Astrocyte (in vitro differentiated cells and primary cell): ENCODE results near the gene GLTPD2. TPM values are rescaled to one million over a fixed set of nuclear protein-coding genes. Genes with fewer than 3 reads are reported as not detected.
A peak's percentile ranks its signal among the peaks of the same experiment; 100 is the strongest.

Experiments
- DNase-seq: peaks from one replicate; pipeline ENCODE4 v3.0.0-alpha.2; 2010; ENCODE audit warnings: low read depth
- FAIRE-seq: peaks from 2 replicates; lab custom pipeline; 2011; peaks lifted over from hg19 to GRCh38; lab: Jason Lieb, UNC
- H2AFZ ChIP-seq: 2 replicates; pipeline ENCODE4 v1.6.0; 2012; ENCODE audit warnings: low read depth, low read length, inconsistent platforms
- H3K27ac ChIP-seq: 2 replicates; pipeline ENCODE4 v1.5.1; 2011; ENCODE audit warnings: low read depth, low read length, inconsistent platforms
- H3K27me3 ChIP-seq: 2 replicates; pipeline ENCODE4 v1.6.0; 2011; ENCODE audit warnings: low read length, inconsistent platforms; ENCODE audit not compliant: insufficient read depth
- H3K36me3 ChIP-seq: 2 replicates; pipeline ENCODE4 v1.5.1; 2011; ENCODE audit warnings: low read length, inconsistent platforms; ENCODE audit not compliant: insufficient read depth
- H3K4me1 ChIP-seq: 2 replicates; pipeline ENCODE4 v1.5.1; 2011; ENCODE audit warnings: low read length, inconsistent platforms; ENCODE audit not compliant: insufficient read depth
- H3K4me2 ChIP-seq: 2 replicates; pipeline ENCODE4 v1.6.0; 2012; ENCODE audit warnings: low read length, inconsistent platforms
- H3K4me3 ChIP-seq: 2 replicates; pipeline ENCODE4 v1.5.1; 2011; ENCODE audit warnings: low read depth, mild to moderate bottlenecking, low read length, inconsistent platforms; ENCODE audit not compliant: insufficient read depth
- H3K79me2 ChIP-seq: 2 replicates; pipeline ENCODE4 v1.6.0; 2012; ENCODE audit warnings: mild to moderate bottlenecking, low read length, inconsistent platforms; ENCODE audit not compliant: insufficient read depth
- H3K9ac ChIP-seq: 2 replicates; pipeline ENCODE4 v1.6.0; 2012; ENCODE audit warnings: mild to moderate bottlenecking, low read length, inconsistent platforms
- H3K9me3 ChIP-seq: 2 replicates; pipeline ENCODE4 v1.5.1; 2012; ENCODE audit warnings: low read depth, mild to moderate bottlenecking, low read length, inconsistent platforms; ENCODE audit not compliant: insufficient read depth
- H4K20me1 ChIP-seq: 2 replicates; pipeline ENCODE4 v1.6.0; 2012; ENCODE audit warnings: low read length, inconsistent platforms; ENCODE audit not compliant: insufficient read depth
- H3K27ac Mint-ChIP-seq: one replicate; pipeline ENCODE4 v1.8.0; 2021; ENCODE audit warnings: mild to moderate bottlenecking, mixed read lengths; ENCODE audit not compliant: unreplicated experiment
- H3K27me3 Mint-ChIP-seq: one replicate; pipeline ENCODE4 v1.8.0; 2021; ENCODE audit warnings: low read depth, mixed read lengths; ENCODE audit not compliant: unreplicated experiment
- H3K36me3 Mint-ChIP-seq: one replicate; pipeline ENCODE4 v1.8.0; 2021; ENCODE audit warnings: low read depth, mixed read lengths; ENCODE audit not compliant: unreplicated experiment
- H3K4me1 Mint-ChIP-seq: one replicate; pipeline ENCODE4 v1.8.0; 2021; ENCODE audit warnings: low read depth, mixed read lengths; ENCODE audit not compliant: unreplicated experiment
- H3K4me3 Mint-ChIP-seq: one replicate; pipeline ENCODE4 v1.8.0; 2021; ENCODE audit warnings: mild to moderate bottlenecking, moderate library complexity, mixed read lengths; ENCODE audit not compliant: unreplicated experiment
- H3K9me3 Mint-ChIP-seq: one replicate; pipeline ENCODE4 v1.8.0; 2021; ENCODE audit warnings: mild to moderate bottlenecking, mixed read lengths; ENCODE audit not compliant: unreplicated experiment
- EZH2 ChIP-seq: IDR thresholded peaks from 2 replicates; pipeline ENCODE4 v1.6.1; 2012; ENCODE audit warnings: mild to moderate bottlenecking, low read length, inconsistent platforms; ENCODE audit not compliant: insufficient read depth
- total RNA-seq: library from RNA; stranded (reverse); gene quantifications from 2 replicates; pipeline ENCODE4 v1.2.1, GENCODE V29; 2021
- TF ChIP-seq, protein P1 (sequence below): IDR thresholded peaks from 2 replicates; pipeline ENCODE4 v1.5.1; 2011; ENCODE audit warnings: low read depth, mild to moderate bottlenecking, inconsistent platforms, low read length, moderate library complexity; ENCODE audit not compliant: insufficient read depth

Gene GLTPD2
- total RNA-seq, 1 donor from 2014 or later = not detected

- peaks cover 50% of the 10 kb centered on the region for H3K27me3 Mint-ChIP-seq
- Histone ChIP-seq H4K20me1 (no peaks in the 10 kb centered on the region), H2AFZ (no peak overlapping the region), H3K9ac (no peak overlapping the region), H3K4me2 (no peak overlapping the region), H3K27me3 (peaks cover 26% of the 10 kb centered on the region), H3K9me3 (no peaks in the 10 kb centered on the region), H3K27ac (no peak overlapping the region), H3K4me3 (no peak overlapping the region), H3K36me3 (no peaks in the 10 kb centered on the region), H3K79me2 (no peaks in the 10 kb centered on the region), H3K4me1 (no peaks in the 10 kb centered on the region)
- H3K4me3 Mint-ChIP-seq = no peak overlapping the region
- no peak for DNase-seq
- no peaks in the 10 kb centered on the region for H3K36me3 Mint-ChIP-seq
- no peaks in the 10 kb centered on the region for H3K9me3 Mint-ChIP-seq
- no peak for FAIRE-seq
- TF ChIP-seq, protein P1, sequence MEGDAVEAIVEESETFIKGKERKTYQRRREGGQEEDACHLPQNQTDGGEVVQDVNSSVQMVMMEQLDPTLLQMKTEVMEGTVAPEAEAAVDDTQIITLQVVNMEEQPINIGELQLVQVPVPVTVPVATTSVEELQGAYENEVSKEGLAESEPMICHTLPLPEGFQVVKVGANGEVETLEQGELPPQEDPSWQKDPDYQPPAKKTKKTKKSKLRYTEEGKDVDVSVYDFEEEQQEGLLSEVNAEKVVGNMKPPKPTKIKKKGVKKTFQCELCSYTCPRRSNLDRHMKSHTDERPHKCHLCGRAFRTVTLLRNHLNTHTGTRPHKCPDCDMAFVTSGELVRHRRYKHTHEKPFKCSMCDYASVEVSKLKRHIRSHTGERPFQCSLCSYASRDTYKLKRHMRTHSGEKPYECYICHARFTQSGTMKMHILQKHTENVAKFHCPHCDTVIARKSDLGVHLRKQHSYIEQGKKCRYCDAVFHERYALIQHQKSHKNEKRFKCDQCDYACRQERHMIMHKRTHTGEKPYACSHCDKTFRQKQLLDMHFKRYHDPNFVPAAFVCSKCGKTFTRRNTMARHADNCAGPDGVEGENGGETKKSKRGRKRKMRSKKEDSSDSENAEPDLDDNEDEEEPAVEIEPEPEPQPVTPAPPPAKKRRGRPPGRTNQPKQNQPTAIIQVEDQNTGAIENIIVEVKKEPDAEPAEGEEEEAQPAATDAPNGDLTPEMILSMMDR = no peak
- no peak for TF ChIP-seq EZH2
- H3K4me1 Mint-ChIP-seq = no peaks in the 10 kb centered on the region
- no peak overlapping the region for H3K27ac Mint-ChIP-seq
Observed at GRCh38 chr17:4777969-4778760, 10.6 kb upstream of the GLTPD2 start.

- no peaks in the 10 kb centered on the region for H3K36me3 Mint-ChIP-seq
- no peaks in the 10 kb centered on the region for H3K79me2 ChIP-seq
- H3K27ac ChIP-seq = no peak overlapping the region
- H4K20me1 ChIP-seq = no peaks in the 10 kb centered on the region
- TF ChIP-seq, protein P1 = no peak
- no peak for TF ChIP-seq EZH2
- H3K27me3 Mint-ChIP-seq = peaks cover 45% of the 10 kb centered on the region
- H3K4me2 ChIP-seq = no peak overlapping the region
- DNase-seq = no peak
- H3K27me3 ChIP-seq = peaks cover 35% of the 10 kb centered on the region
- no peaks in the 10 kb centered on the region for H3K9me3 ChIP-seq
- H3K27ac Mint-ChIP-seq = no peak overlapping the region
- no peaks in the 10 kb centered on the region for H3K36me3 ChIP-seq
- H2AFZ ChIP-seq = no peak overlapping the region
- H3K4me1 Mint-ChIP-seq = no peaks in the 10 kb centered on the region
- H3K9ac ChIP-seq = no peak overlapping the region
- no peak for FAIRE-seq
- no peak overlapping the region for H3K4me3 Mint-ChIP-seq
- H3K9me3 Mint-ChIP-seq = no peaks in the 10 kb centered on the region
- H3K4me3 ChIP-seq = no peak overlapping the region
- peaks cover 3% of the 10 kb centered on the region for H3K4me1 ChIP-seq
Observed at GRCh38 chr17:4780325-4780955, 8.3 kb upstream of the GLTPD2 start.

GRCh38 chr17:4782652-4783051 lies 6.1 kb upstream of the GLTPD2 start:
- no peak overlapping the region for H3K27ac ChIP-seq
- FAIRE-seq = no peak
- Mint-ChIP-seq H3K9me3 (no peaks in the 10 kb centered on the region), H3K4me1 (no peaks in the 10 kb centered on the region), H3K36me3 (no peaks in the 10 kb centered on the region), H3K27me3 (peaks cover 38% of the 10 kb centered on the region), H3K27ac (no peak overlapping the region), H3K4me3 (no peak overlapping the region)
- peaks cover 13% of the 10 kb centered on the region for H3K4me1 ChIP-seq
- no peaks in the 10 kb centered on the region for H4K20me1 ChIP-seq
- H3K4me3 ChIP-seq = no peak overlapping the region
- H3K36me3 ChIP-seq = no peaks in the 10 kb centered on the region
- H3K79me2 ChIP-seq = no peaks in the 10 kb centered on the region
- peaks cover 47% of the 10 kb centered on the region for H3K27me3 ChIP-seq
- TF ChIP-seq, protein P1 = no peak
- TF ChIP-seq EZH2 = no peak
- H3K4me2 ChIP-seq = no peak overlapping the region
- no peak for DNase-seq
- no peak overlapping the region for H3K9ac ChIP-seq
- H2AFZ ChIP-seq = peak overlapping the region; percentile 52
- no peaks in the 10 kb centered on the region for H3K9me3 ChIP-seq
